Panc1 (cell line): ENCODE measurements around the gene MDH2. TPM values are rescaled to one million over a fixed set of nuclear protein-coding genes. Genes with fewer than 3 reads are reported as not detected.
"Not testable (repeated sequence)": the region's sequence is repeated elsewhere in the genome, so short reads cannot be mapped to it uniquely, and the experiment has no call there.

Experiments used
- ATAC-seq: fragments of 200-7000 bp; cut with Tn5 transposase; 2 replicates; pipeline ENCODE4 v1.9.1; 2020; ENCODE audit warnings: mild to moderate bottlenecking, moderate library complexity
- BruUV-seq: library from RNA; stranded (reverse); fragments of 400-500 nt; replicated peaks from 2 replicates; lab custom pipeline; 2021; lab: Mats Ljungman, UMichigan
- CTCF ChIA-PET: fragments of 300-600 bp; sonication (Branson Sonifier 250); formaldehyde crosslinking; loops from one replicate; lab custom pipeline; 2022; ENCODE audit warnings: antibody characterized with exemption; lab: Charles Lee
- POLR2A ChIA-PET: fragments of 300-600 bp; sonication (Branson Sonifier 250); formaldehyde crosslinking; loops from one replicate; lab custom pipeline; 2022; ENCODE audit warnings: antibody characterized with exemption; lab: Charles Lee
- DNase-seq: peaks from one replicate; pipeline ENCODE4 v3.0.0-alpha.2; 2010; ENCODE audit warnings: low read depth, low spot score
- H3K27ac ChIP-seq: 2 replicates; pipeline ENCODE4 v1.5.1; 2011; ENCODE audit warnings: mild to moderate bottlenecking, low read length, inconsistent platforms
- H3K27me3 ChIP-seq: fragments of 200-500 bp; sonication (Bioruptor generic); 2 replicates; pipeline ENCODE4 v1.6.0; 2014; ENCODE audit warnings: low read length, inconsistent platforms; ENCODE audit not compliant: control insufficient read depth, insufficient read depth
- H3K36me3 ChIP-seq: fragments of 200-500 bp; sonication (Bioruptor generic); 2 replicates; pipeline ENCODE4 v1.5.1; 2014; ENCODE audit warnings: inconsistent platforms, mild to moderate bottlenecking, low read length, moderate library complexity; ENCODE audit not compliant: control insufficient read depth, insufficient read depth
- H3K4me1 ChIP-seq: 2 replicates; pipeline ENCODE4 v1.5.1; 2011; ENCODE audit warnings: inconsistent platforms, mild to moderate bottlenecking, low read length, moderate library complexity; ENCODE audit not compliant: control insufficient read depth, insufficient read depth
- H3K4me3 ChIP-seq, 2 experiments: 2 replicates each; pipeline ENCODE4 v1.5.1; 2011 to 2012; ENCODE audit warnings: low read depth in 2 of 2, low read length in 2 of 2, mild to moderate bottlenecking in 2 of 2, inconsistent platforms in 1 of 2, moderate library complexity in 1 of 2
- H3K9me3 ChIP-seq: fragments of 200-500 bp; sonication (Bioruptor generic); 2 replicates; pipeline ENCODE4 v1.5.1; 2014; ENCODE audit warnings: low read depth, mild to moderate bottlenecking, inconsistent platforms, low read length, moderate library complexity; ENCODE audit not compliant: control insufficient read depth, insufficient read depth
- POLR2AphosphoS5 ChIP-seq: IDR thresholded peaks from 2 replicates; pipeline ENCODE4 v1.6.1; 2012; ENCODE audit warnings: mild to moderate bottlenecking, low read depth, low read length, moderate library complexity
- SIN3A ChIP-seq: IDR thresholded peaks from 2 replicates; pipeline ENCODE4 v1.6.1; 2012; ENCODE audit warnings: low read depth, mild to moderate bottlenecking, low read length, moderate library complexity, borderline replicate concordance; ENCODE audit not compliant: insufficient read depth
- TCF7L2 ChIP-seq: IDR thresholded peaks from 2 replicates; pipeline ENCODE4 v1.6.1; 2011; ENCODE audit warnings: mild to moderate bottlenecking, low read depth, low read length, inconsistent platforms
- in situ Hi-C: cut with HindIII; loops from 2 replicates; pipeline ENCODE4 v1.10.0; 2016; ENCODE audit warnings: low sequenced_read_pairs, low pct_unique_long_range_greater_than_20kb
- intact Hi-C: fragments of 100-400 bp; cut with micrococcal nuclease; formaldehyde crosslinking; loops from one replicate; pipeline ENCODE4 v1.10.0; 2022; ENCODE audit not compliant: unreplicated experiment
- total RNA-seq: library from RNA; stranded (reverse); gene quantifications from one replicate; pipeline ENCODE4 v1.2.1, GENCODE V29; 2021; ENCODE audit not compliant: unreplicated experiment
- TF ChIP-seq, protein P1 (sequence below): fragments of 450-650 bp; IDR thresholded peaks from 2 replicates; pipeline ENCODE4 v1.5.1; 2017; ENCODE audit warnings: mild to moderate bottlenecking
- TF ChIP-seq, protein P2 (sequence below), 2 experiments: IDR thresholded peaks; 2 replicates each; pipeline ENCODE4 v1.6.1; 2011 to 2012; ENCODE audit warnings: low read depth in 2 of 2, control low read depth in 1 of 2, low read length in 1 of 2, mild to moderate bottlenecking in 1 of 2, moderate library complexity in 1 of 2; ENCODE audit not compliant: insufficient read depth in 1 of 2

MDH2 gene
- total RNA-seq, 1 experiment from 2014 or later: 365 TPM

GRCh38 chr7:76101693-76102437 is 54.0 kb downstream of the MDH2 start:
- intact Hi-C loops, ATAC-seq, H3K27me3 ChIP-seq, H3K4me3 ChIP-seq, in situ Hi-C loops, CTCF ChIA-PET, H3K36me3 ChIP-seq, DNase-seq, BruUV-seq, H3K9me3 ChIP-seq, H3K27ac ChIP-seq: not testable (repeated sequence)
- H3K4me1 ChIP-seq: peaks cover 12% of the 10 kb centered on the region; the same call in 1 of the 2 replicates
- POLR2A ChIA-PET: interaction anchor here (0.7 kb wide), 1 partner anchor 75 kb away, joined by 9 read pairs; no protein-coding TSS in a partner anchor

GRCh38 chr7:76103788-76104187 is 55.9 kb downstream of the MDH2 start:
- H3K27me3 ChIP-seq, intact Hi-C loops, CTCF ChIA-PET, POLR2A ChIA-PET, BruUV-seq, in situ Hi-C loops, DNase-seq, H3K27ac ChIP-seq, H3K9me3 ChIP-seq, ATAC-seq, H3K36me3 ChIP-seq, H3K4me3 ChIP-seq: not testable (repeated sequence)
- H3K4me1 ChIP-seq: peaks cover 21% of the 10 kb centered on the region

DNA sequence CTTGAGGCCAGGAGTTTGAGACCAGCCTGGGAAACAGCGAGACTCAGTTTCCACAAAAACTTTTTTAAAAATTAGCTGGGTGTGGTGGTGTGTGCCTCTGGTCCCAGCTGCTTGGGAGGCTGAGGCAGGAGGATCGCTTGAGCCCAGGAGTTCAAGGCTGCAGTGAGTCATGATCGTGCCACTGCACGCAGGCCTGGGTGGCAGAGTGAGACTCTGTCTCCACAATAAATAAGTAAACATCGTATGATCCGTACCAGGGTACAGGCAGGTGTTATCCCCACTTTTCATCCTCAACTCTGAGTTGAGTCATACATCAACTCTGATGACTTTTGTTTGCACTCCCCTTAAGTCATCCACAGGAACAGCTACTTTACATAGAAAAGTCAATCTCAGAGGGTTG is 58.2 kb downstream of the MDH2 start:
- peak overlapping the region; percentile 42 to 55 for H3K4me3 ChIP-seq
- H3K27me3 ChIP-seq, intact Hi-C loops, BruUV-seq, CTCF ChIA-PET, H3K36me3 ChIP-seq, H3K9me3 ChIP-seq, in situ Hi-C loops, POLR2A ChIA-PET: not testable (repeated sequence)
- peak; percentile 50 for ATAC-seq
- H3K4me1 ChIP-seq: peaks cover 34% of the 10 kb centered on the region
- peak; percentile 86 for DNase-seq
- H3K27ac ChIP-seq: peak overlapping the region; percentile 97

GRCh38 chr7:76106893-76107292 is 59.0 kb downstream of the MDH2 start:
- Histone ChIP-seq H3K4me1 (peaks cover 34% of the 10 kb centered on the region), H3K27me3 (no peaks in the 10 kb centered on the region), H3K36me3 (no peaks in the 10 kb centered on the region), H3K27ac (peak overlapping the region; percentile 97), H3K9me3 (no peaks in the 10 kb centered on the region), H3K4me3 (peak overlapping the region; percentile 42 to 55)
- ChIA-PET CTCF (interaction anchor here (1.4 kb wide), 1 partner anchor 156 kb away, joined by 3 read pairs; no protein-coding TSS in a partner anchor), POLR2A (interaction anchor here (0.6 kb wide), 1 partner anchor 36 kb away, joined by 3 read pairs; no protein-coding TSS in a partner anchor)
- intact Hi-C loops (no loop called here), in situ Hi-C loops (no loop called here)
- DNase-seq (no peak), ATAC-seq (no peak)
- no TSS peak for BruUV-seq
- TF ChIP-seq, protein P1, sequence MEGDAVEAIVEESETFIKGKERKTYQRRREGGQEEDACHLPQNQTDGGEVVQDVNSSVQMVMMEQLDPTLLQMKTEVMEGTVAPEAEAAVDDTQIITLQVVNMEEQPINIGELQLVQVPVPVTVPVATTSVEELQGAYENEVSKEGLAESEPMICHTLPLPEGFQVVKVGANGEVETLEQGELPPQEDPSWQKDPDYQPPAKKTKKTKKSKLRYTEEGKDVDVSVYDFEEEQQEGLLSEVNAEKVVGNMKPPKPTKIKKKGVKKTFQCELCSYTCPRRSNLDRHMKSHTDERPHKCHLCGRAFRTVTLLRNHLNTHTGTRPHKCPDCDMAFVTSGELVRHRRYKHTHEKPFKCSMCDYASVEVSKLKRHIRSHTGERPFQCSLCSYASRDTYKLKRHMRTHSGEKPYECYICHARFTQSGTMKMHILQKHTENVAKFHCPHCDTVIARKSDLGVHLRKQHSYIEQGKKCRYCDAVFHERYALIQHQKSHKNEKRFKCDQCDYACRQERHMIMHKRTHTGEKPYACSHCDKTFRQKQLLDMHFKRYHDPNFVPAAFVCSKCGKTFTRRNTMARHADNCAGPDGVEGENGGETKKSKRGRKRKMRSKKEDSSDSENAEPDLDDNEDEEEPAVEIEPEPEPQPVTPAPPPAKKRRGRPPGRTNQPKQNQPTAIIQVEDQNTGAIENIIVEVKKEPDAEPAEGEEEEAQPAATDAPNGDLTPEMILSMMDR: no peak
- TF ChIP-seq SIN3A (no peak), TCF7L2 (no peak), POLR2AphosphoS5 (no peak)
- TF ChIP-seq, protein P2, sequence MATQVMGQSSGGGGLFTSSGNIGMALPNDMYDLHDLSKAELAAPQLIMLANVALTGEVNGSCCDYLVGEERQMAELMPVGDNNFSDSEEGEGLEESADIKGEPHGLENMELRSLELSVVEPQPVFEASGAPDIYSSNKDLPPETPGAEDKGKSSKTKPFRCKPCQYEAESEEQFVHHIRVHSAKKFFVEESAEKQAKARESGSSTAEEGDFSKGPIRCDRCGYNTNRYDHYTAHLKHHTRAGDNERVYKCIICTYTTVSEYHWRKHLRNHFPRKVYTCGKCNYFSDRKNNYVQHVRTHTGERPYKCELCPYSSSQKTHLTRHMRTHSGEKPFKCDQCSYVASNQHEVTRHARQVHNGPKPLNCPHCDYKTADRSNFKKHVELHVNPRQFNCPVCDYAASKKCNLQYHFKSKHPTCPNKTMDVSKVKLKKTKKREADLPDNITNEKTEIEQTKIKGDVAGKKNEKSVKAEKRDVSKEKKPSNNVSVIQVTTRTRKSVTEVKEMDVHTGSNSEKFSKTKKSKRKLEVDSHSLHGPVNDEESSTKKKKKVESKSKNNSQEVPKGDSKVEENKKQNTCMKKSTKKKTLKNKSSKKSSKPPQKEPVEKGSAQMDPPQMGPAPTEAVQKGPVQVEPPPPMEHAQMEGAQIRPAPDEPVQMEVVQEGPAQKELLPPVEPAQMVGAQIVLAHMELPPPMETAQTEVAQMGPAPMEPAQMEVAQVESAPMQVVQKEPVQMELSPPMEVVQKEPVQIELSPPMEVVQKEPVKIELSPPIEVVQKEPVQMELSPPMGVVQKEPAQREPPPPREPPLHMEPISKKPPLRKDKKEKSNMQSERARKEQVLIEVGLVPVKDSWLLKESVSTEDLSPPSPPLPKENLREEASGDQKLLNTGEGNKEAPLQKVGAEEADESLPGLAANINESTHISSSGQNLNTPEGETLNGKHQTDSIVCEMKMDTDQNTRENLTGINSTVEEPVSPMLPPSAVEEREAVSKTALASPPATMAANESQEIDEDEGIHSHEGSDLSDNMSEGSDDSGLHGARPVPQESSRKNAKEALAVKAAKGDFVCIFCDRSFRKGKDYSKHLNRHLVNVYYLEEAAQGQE (IDR thresholded peaks at IDR 0.05; ENCODE audit: insufficient read depth in 1 of 2, low read depth in 2 of 2, low read length in 1 of 2): no peak
